Endothelial cell (in vitro differentiated cells): ENCODE data around the gene SRP54. TPM values are rescaled to one million over a fixed set of nuclear protein-coding genes. Genes with fewer than 3 reads are reported as not detected.

Experiments used
- DNase-seq: peaks from one replicate; pipeline ENCODE4 v3.0.0; 2021; ENCODE audit warnings: low spot score
- H3K27ac Mint-ChIP-seq: one replicate; pipeline ENCODE4 v1.8.0; 2021; ENCODE audit warnings: mixed read lengths, inconsistent platforms; ENCODE audit not compliant: unreplicated experiment
- H3K27me3 Mint-ChIP-seq: one replicate; pipeline ENCODE4 v1.8.0; 2021; ENCODE audit warnings: mild to moderate bottlenecking, moderate library complexity, mixed read lengths, inconsistent platforms; ENCODE audit not compliant: unreplicated experiment
- H3K36me3 Mint-ChIP-seq: one replicate; pipeline ENCODE4 v1.8.0; 2021; ENCODE audit warnings: mild to moderate bottlenecking, low read depth, mixed read lengths, inconsistent platforms; ENCODE audit not compliant: unreplicated experiment
- H3K4me1 Mint-ChIP-seq: one replicate; pipeline ENCODE4 v1.8.0; 2021; ENCODE audit warnings: mild to moderate bottlenecking, mixed read lengths, inconsistent platforms; ENCODE audit not compliant: unreplicated experiment
- H3K4me3 Mint-ChIP-seq: one replicate; pipeline ENCODE4 v1.8.0; 2021; ENCODE audit warnings: mild to moderate bottlenecking, mixed read lengths, inconsistent platforms; ENCODE audit not compliant: unreplicated experiment
- H3K9me3 Mint-ChIP-seq: one replicate; pipeline ENCODE4 v1.8.0; 2021; ENCODE audit warnings: mixed read lengths, inconsistent platforms; ENCODE audit not compliant: unreplicated experiment
- total RNA-seq: library from RNA; stranded (reverse); fragmentation: NEBNext Ultra II Directional; extraction: Animal tissue kit (Norgen Biotek cat#: 25700); gene quantifications from one replicate; pipeline ENCODE4 v1.2.1, GENCODE V29; 2021; ENCODE audit not compliant: unreplicated experiment
- TF ChIP-seq, protein P1 (sequence below): fragments of 200-600 bp; sonication (generic); IDR thresholded peaks from one replicate; pipeline ENCODE4 v1.5.0; 2021; ENCODE audit warnings: antibody characterized with exemption; ENCODE audit not compliant: unreplicated experiment

Gene SRP54
- total RNA-seq, 1 donor from 2014 or later = 47.7 TPM

DNA sequence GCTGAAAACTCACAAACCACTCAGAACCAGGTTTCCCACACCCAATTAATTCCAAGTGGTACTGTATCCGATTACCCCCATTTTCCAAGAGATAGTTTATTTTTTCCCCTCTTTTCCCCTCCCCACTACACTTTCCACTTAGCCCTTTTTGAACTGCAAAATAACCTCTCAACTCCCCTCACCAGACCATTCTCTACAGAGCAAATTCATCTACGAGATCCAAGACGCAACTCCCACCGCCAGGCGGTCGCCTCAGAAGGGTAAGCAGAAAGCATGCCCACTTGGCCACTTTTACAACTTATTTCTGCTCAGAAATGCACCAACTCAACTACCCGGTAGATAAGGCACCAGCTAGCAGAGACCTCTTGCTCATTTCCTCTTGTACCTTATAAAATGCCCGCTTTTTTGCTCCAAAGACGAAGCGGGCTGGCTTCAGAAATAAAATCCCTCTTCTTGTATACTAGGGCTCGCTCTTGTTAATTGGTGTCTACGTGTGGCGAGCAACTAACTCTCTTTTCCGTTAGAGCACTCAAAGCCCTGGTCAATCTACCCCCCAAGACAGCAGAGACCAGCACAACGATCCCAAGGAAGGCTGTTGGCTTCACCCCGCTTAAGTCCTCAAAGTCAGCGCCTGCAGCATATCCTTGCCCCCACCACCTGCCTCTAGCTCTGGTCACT is 910 bp upstream of the SRP54 start:
- peaks cover 2% of the 10 kb centered on the region for H3K27me3 Mint-ChIP-seq
- H3K27ac Mint-ChIP-seq = no peak overlapping the region
- H3K9me3 Mint-ChIP-seq = no peaks in the 10 kb centered on the region
- no peaks in the 10 kb centered on the region for H3K36me3 Mint-ChIP-seq
- H3K4me3 Mint-ChIP-seq = no peak overlapping the region
- DNase-seq = peak; percentile 52
- peaks cover 14% of the 10 kb centered on the region for H3K4me1 Mint-ChIP-seq
- TF ChIP-seq, protein P1, sequence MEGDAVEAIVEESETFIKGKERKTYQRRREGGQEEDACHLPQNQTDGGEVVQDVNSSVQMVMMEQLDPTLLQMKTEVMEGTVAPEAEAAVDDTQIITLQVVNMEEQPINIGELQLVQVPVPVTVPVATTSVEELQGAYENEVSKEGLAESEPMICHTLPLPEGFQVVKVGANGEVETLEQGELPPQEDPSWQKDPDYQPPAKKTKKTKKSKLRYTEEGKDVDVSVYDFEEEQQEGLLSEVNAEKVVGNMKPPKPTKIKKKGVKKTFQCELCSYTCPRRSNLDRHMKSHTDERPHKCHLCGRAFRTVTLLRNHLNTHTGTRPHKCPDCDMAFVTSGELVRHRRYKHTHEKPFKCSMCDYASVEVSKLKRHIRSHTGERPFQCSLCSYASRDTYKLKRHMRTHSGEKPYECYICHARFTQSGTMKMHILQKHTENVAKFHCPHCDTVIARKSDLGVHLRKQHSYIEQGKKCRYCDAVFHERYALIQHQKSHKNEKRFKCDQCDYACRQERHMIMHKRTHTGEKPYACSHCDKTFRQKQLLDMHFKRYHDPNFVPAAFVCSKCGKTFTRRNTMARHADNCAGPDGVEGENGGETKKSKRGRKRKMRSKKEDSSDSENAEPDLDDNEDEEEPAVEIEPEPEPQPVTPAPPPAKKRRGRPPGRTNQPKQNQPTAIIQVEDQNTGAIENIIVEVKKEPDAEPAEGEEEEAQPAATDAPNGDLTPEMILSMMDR = peak; percentile 18

DNA sequence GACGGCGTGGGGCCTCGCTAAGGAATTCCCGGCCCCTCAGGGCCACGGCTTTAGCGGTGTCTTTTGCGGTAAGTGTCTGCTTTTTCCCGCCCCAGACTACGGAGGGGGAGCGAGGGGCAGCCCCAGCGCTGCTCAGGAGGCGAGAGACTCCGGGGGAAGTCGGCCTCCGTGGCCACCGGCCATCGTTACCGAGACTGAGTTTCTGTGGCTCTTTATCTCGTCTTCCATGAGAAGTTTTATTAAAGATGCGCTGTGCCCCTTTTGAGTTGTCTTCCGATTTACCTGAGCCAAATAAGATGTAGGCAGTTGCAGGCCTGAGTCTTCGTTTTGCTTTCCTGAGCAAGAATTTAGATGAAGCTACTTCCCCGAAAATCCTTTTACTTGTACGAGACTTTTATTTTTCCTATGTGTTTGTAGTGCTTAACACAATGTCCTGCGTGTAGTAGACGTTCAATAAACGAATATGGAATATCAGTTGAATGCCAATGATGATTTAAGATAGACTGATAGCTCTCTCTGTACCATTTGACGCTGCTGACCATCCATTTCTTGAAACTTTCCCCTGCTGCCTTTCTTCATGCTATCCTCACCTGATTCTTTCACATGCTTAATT is 462 bp downstream of the SRP54 start:
- no peaks in the 10 kb centered on the region for H3K36me3 Mint-ChIP-seq
- H3K27ac Mint-ChIP-seq = no peak overlapping the region
- H3K9me3 Mint-ChIP-seq = no peaks in the 10 kb centered on the region
- DNase-seq = no peak
- peaks cover 2% of the 10 kb centered on the region for H3K27me3 Mint-ChIP-seq
- H3K4me1 Mint-ChIP-seq = peaks cover 14% of the 10 kb centered on the region
- no peak overlapping the region for H3K4me3 Mint-ChIP-seq
- TF ChIP-seq, protein P1 = no peak

DNA sequence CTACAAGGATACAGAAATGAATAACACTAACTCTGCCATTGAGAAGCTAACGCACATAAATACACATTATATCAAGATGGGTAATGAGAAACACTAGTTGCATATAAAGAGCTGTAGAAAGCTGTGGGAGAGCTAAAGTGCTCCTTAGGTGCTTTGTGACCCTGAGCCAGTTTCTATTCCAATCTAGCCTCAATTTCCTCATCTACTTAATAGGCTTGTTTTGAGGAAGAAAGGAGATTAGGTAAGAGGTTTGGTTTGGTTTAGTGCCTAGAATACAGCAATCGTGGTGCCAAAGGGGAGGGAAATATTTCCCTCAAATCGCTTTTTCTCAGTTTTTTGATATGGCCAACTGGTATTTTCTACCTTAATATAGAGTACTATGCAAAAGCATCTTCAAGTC is 994 bp downstream of the SRP54 start:
- TF ChIP-seq, protein P1 = no peak
- peak overlapping the region; percentile 62 for H3K4me3 Mint-ChIP-seq
- no peak for DNase-seq
- no peaks in the 10 kb centered on the region for H3K9me3 Mint-ChIP-seq
- H3K27ac Mint-ChIP-seq = peak overlapping the region; percentile 6
- H3K4me1 Mint-ChIP-seq = peaks cover 14% of the 10 kb centered on the region
- no peaks in the 10 kb centered on the region for H3K36me3 Mint-ChIP-seq
- H3K27me3 Mint-ChIP-seq = peaks cover 2% of the 10 kb centered on the region

DNA sequence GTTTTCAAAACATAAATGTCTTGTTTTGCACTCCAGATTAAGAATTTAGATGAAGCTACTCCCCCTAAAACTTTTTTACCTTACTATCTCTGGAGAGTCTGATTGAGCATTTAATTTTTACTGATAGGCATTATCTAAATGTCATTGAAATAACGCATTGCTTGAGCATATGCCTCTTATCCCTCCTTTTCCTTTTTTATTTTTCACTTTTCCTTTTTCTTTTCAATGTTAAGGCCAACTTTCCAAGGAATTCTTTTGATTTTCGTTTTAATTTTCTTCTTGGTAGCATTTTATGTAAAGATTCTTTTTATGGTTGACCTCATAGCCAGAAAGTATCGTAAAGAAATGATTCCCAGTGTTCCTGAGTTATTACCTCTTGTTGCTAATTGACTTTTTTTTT is 2.9 kb downstream of the SRP54 start:
- H3K4me1 Mint-ChIP-seq = peaks cover 14% of the 10 kb centered on the region
- TF ChIP-seq, protein P1 = no peak
- no peak for DNase-seq
- no peak overlapping the region for H3K27ac Mint-ChIP-seq
- H3K4me3 Mint-ChIP-seq = no peak overlapping the region
- H3K36me3 Mint-ChIP-seq = no peaks in the 10 kb centered on the region
- no peaks in the 10 kb centered on the region for H3K27me3 Mint-ChIP-seq
- no peaks in the 10 kb centered on the region for H3K9me3 Mint-ChIP-seq

DNA sequence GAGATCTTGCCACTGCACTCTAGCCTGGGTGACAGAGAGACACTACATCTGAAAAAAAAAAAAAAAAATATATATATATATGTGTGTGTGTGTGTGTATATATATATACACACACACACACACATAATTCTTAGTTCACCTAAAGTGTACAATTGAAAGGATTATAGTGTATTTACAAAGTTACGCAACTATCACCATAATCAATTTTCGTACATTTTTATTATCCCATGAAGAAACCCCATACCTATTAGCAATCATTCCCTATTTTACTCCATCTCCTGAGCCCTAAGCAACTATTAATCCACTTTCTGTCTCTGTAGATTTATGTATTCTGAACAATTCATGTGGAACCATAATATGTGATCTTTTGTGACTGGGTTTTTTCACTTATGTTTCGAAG is 4.4 kb downstream of the SRP54 start:
- no peaks in the 10 kb centered on the region for H3K36me3 Mint-ChIP-seq
- TF ChIP-seq, protein P1 = no peak
- no peak overlapping the region for H3K4me3 Mint-ChIP-seq
- DNase-seq = no peak
- peaks cover 14% of the 10 kb centered on the region for H3K4me1 Mint-ChIP-seq
- H3K27me3 Mint-ChIP-seq = no peaks in the 10 kb centered on the region
- H3K9me3 Mint-ChIP-seq = no peaks in the 10 kb centered on the region
- no peak overlapping the region for H3K27ac Mint-ChIP-seq
